HepG2 (cell line): ENCODE measurements around the gene HINT1. TPM values are rescaled to one million over a fixed set of nuclear protein-coding genes. Genes with fewer than 3 reads are reported as not detected.

Experiments
- CHD4 ChIP-seq: fragments of 200-600 bp; sonication (generic); IDR thresholded peaks from 2 replicates; pipeline ENCODE4 v1.7.0; 2017; ENCODE audit warnings: mild to moderate bottlenecking, low read length, borderline replicate concordance
- FOXP1 ChIP-seq, 2 experiments: fragments of 450-650 bp in 1 of 2; IDR thresholded peaks; 2 replicates each; pipeline ENCODE4 v1.6.1; 2017 to 2018; ENCODE audit warnings: antibody characterized with exemption in 1 of 2
- FOXP4 ChIP-seq: sonication (generic); formaldehyde crosslinking; IDR thresholded peaks from 2 replicates; pipeline ENCODE4 v1.4.0; 2020; ENCODE audit warnings: missing genetic modification reagents
- GATAD1 ChIP-seq: IDR thresholded peaks from 2 replicates; pipeline ENCODE4 v1.6.1; 2016; ENCODE audit warnings: missing genetic modification reagents, missing compliant biosample characterization
- JDP2 ChIP-seq: sonication (generic); formaldehyde crosslinking; IDR thresholded peaks from 2 replicates; pipeline ENCODE4 v1.8.1; 2022; ENCODE audit warnings: missing genetic modification reagents, borderline replicate concordance
- PPARG ChIP-seq: conservative IDR thresholded peaks from 2 replicates; pipeline ENCODE4 v1.6.1; 2016; ENCODE audit warnings: missing biosample characterization, missing genetic modification reagents
- RCOR2 ChIP-seq: IDR thresholded peaks from 2 replicates; pipeline ENCODE4 v1.6.1; 2016; ENCODE audit warnings: missing biosample characterization, missing genetic modification reagents
- RERE ChIP-seq: IDR thresholded peaks from 2 replicates; pipeline ENCODE4 v1.6.1; 2016; ENCODE audit warnings: low read depth, missing genetic modification reagents, missing compliant biosample characterization
- SAP130 ChIP-seq: IDR thresholded peaks from 2 replicates; pipeline ENCODE4 v1.6.1; 2016; ENCODE audit warnings: low read depth
- TAF1 ChIP-seq: sonication (generic); formaldehyde crosslinking; IDR thresholded peaks from 2 replicates; pipeline ENCODE4 v1.4.0; 2020; ENCODE audit warnings: missing genetic modification reagents
- TBP ChIP-seq: sonication (generic); formaldehyde crosslinking; IDR thresholded peaks from 2 replicates; pipeline ENCODE4 v1.5.0; 2020; ENCODE audit warnings: missing genetic modification reagents
- ZBTB10 ChIP-seq: sonication (generic); formaldehyde crosslinking; IDR thresholded peaks from 2 replicates; pipeline ENCODE4 v1.4.0; 2020; ENCODE audit warnings: missing genetic modification reagents, borderline replicate concordance
- ZFP41 ChIP-seq: sonication (generic); formaldehyde crosslinking; IDR thresholded peaks from 2 replicates; pipeline ENCODE4 v1.4.0; 2020; ENCODE audit warnings: mild to moderate bottlenecking, missing genetic modification reagents, borderline replicate concordance
- ZNF557 ChIP-seq: sonication (generic); formaldehyde crosslinking; IDR thresholded peaks from 2 replicates; pipeline ENCODE4 v1.4.0; 2020; ENCODE audit warnings: missing genetic modification reagents
- ZNF574 ChIP-seq: sonication (generic); formaldehyde crosslinking; IDR thresholded peaks from 2 replicates; pipeline ENCODE4 v1.4.0; 2020; ENCODE audit warnings: missing genetic modification reagents
- ZNF761 ChIP-seq: sonication (generic); formaldehyde crosslinking; conservative IDR thresholded peaks from 2 replicates; pipeline ENCODE4 v1.4.0; 2020; ENCODE audit warnings: mild to moderate bottlenecking, missing genetic modification reagents
- polyA plus RNA-seq, 8 experiments: library from polyadenylated mRNA; depleted of rRNA in 3 of 8; stranded (reverse) in 7 of 8; unstranded in 1 of 8; fragments of >200 nt; fragmentation: Illumina TruSeq in 4 of 8; extraction: Trizol in 4 of 8; gene quantifications; 2 replicates each; pipeline versions ENCODE4 v1.2.1 to v1.2.3, GENCODE V29; 2011 to 2016; ENCODE audit warnings: low read depth in 4 of 8, missing spikeins in 1 of 8, mixed read lengths in 1 of 8; ENCODE audit not compliant: insufficient read depth in 1 of 8
- total RNA-seq, 5 experiments: library from RNA; depleted of rRNA; stranded (reverse); fragments of >200 nt; fragmentation: Illumina TruSeq; extraction: Trizol; gene quantifications; 2 replicates each; pipeline ENCODE4 v1.2.3, GENCODE V29; 2016; ENCODE audit warnings: low read depth in 1 of 5

The HINT1 gene
- total and polyA plus RNA-seq, 2 of the 13 experiments (the other 11 are each of a cell fraction or from before 2014, with no cell fraction given), result 428 to 997 TPM

- TF ChIP-seq RERE (CRISPR knock-in tag) (no peak), TAF1 (no peak), RCOR2 (CRISPR knock-in tag) (peak; percentile 52; the same call in 1 of the 2 replicates), ZFP41 (CRISPR knock-in tag) (no peak), ZBTB10 (CRISPR knock-in tag) (no peak), PPARG (CRISPR knock-in tag) (peak; percentile 59; the same call in 1 of the 2 replicates), TBP (CRISPR knock-in tag) (no peak), GATAD1 (CRISPR knock-in tag) (no peak), FOXP4 (CRISPR knock-in tag) (0 out of 2 replicates have a peak, but pooled peaks have one; percentile 21), CHD4 (no peak; the same call in 1 of the 2 replicates), ZNF761 (no peak), JDP2 (CRISPR knock-in tag) (no peak), SAP130 (CRISPR knock-in tag) (peak; percentile 85), ZNF574 (CRISPR knock-in tag) (no peak), ZNF557 (CRISPR knock-in tag) (no peak), FOXP1 (IDR thresholded peaks at IDR 0.05) (no peak), FOXP1 (CRISPR knock-in tag; IDR thresholded peaks at IDR 0.05) (0 out of 2 replicates have a peak, but pooled peaks have one; percentile 26)
These were observed 1.6 kb downstream of the HINT1 start (continued) for GRCh38 chr5:131163276-131164119.
